22Rv1 (cell line): ENCODE measurements around the gene SLC6A6.

Source experiments
- ZFX ChIP-seq: fragments of 450-650 bp; IDR thresholded peaks from 2 replicates; pipeline ENCODE4 v1.6.1; 2017; ENCODE audit warnings: antibody characterized with exemption, borderline replicate concordance
- TF ChIP-seq, protein P1 (sequence below): fragments of 450-650 bp; IDR thresholded peaks from 2 replicates; pipeline ENCODE4 v1.5.1; 2017; ENCODE audit warnings: mild to moderate bottlenecking

DNA sequence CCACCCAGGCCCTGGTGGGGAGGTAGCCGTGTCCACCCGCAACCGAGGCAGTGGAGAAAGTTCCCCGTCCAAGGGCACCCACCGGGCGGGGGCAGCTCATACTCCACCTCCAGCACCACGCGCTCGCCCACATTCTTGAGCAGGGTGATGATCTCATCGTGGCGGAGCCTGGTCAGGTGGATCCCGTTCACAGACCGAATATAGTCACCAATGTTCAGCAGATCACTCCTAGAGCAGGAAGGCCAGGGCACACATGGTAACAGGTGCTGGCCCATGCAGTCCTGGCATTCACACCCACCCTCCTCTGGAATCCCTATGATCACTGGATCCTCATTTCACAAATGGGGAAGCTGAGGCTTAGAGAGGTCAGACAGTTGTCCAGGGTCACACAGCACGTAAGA is 121.9 kb downstream of the SLC6A6 start:
- TF ChIP-seq, protein P1, sequence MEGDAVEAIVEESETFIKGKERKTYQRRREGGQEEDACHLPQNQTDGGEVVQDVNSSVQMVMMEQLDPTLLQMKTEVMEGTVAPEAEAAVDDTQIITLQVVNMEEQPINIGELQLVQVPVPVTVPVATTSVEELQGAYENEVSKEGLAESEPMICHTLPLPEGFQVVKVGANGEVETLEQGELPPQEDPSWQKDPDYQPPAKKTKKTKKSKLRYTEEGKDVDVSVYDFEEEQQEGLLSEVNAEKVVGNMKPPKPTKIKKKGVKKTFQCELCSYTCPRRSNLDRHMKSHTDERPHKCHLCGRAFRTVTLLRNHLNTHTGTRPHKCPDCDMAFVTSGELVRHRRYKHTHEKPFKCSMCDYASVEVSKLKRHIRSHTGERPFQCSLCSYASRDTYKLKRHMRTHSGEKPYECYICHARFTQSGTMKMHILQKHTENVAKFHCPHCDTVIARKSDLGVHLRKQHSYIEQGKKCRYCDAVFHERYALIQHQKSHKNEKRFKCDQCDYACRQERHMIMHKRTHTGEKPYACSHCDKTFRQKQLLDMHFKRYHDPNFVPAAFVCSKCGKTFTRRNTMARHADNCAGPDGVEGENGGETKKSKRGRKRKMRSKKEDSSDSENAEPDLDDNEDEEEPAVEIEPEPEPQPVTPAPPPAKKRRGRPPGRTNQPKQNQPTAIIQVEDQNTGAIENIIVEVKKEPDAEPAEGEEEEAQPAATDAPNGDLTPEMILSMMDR = no peak
- no peak for TF ChIP-seq ZFX
